ENCODE results near the gene LTA.

Gene LTA

GRCh38 chr6:31557443-31558317, 14.4 kb upstream of the LTA start:
- H3K27ac ChIP-seq, result no peak overlapping the region
- no peak for TF ChIP-seq ZFX (IDR thresholded peaks at IDR 0.05)
- TF ChIP-seq CTCF (conservative IDR thresholded peaks at IDR 0.05), result no peak

GRCh38 chr6:31558318-31558625, 13.8 kb upstream of the LTA start:
- no peak for TF ChIP-seq CTCF (conservative IDR thresholded peaks at IDR 0.05)
- TF ChIP-seq ZFX (IDR thresholded peaks at IDR 0.05), result no peak
- no peak overlapping the region for H3K27ac ChIP-seq

GRCh38 chr6:31558631-31559500, 13.2 kb upstream of the LTA start:
- TF ChIP-seq CTCF (conservative IDR thresholded peaks at IDR 0.05) (no peak), ZFX (IDR thresholded peaks at IDR 0.05) (no peak)
- no peak overlapping the region for H3K27ac ChIP-seq

- no peak overlapping the region for H3K27ac ChIP-seq
- TF ChIP-seq CTCF (conservative IDR thresholded peaks at IDR 0.05), result no peak
- TF ChIP-seq ZFX (IDR thresholded peaks at IDR 0.05), result no peak
These were observed 12.5 kb upstream of the LTA start for GRCh38 chr6:31559606-31559957.

GRCh38 chr6:31559958-31560696, 12.0 kb upstream of the LTA start:
- no peak overlapping the region for H3K27ac ChIP-seq

GRCh38 chr6:31560697-31561058, 11.4 kb upstream of the LTA start:
- no peak overlapping the region for H3K27ac ChIP-seq
- TF ChIP-seq ZFX (IDR thresholded peaks at IDR 0.05), result no peak
- TF ChIP-seq CTCF (conservative IDR thresholded peaks at IDR 0.05), result no peak

More at GRCh38 chr6:31559958-31560696, 12.0 kb upstream of the LTA start:
- no peak for TF ChIP-seq CTCF (conservative IDR thresholded peaks at IDR 0.05)
- no peak for TF ChIP-seq ZFX (IDR thresholded peaks at IDR 0.05)
